NCI-H446 (cell line): ENCODE results near the gene RBM12.
"Not testable (repeated sequence)": the region's sequence is repeated elsewhere in the genome, so short reads cannot be mapped to it uniquely, and the experiment has no call there.

Experiments
- DNase-seq, 2 experiments: peaks; one replicate each; lab custom pipeline; 2025; lab: John Stamatoyannopoulos, UW

RBM12 gene

DNA sequence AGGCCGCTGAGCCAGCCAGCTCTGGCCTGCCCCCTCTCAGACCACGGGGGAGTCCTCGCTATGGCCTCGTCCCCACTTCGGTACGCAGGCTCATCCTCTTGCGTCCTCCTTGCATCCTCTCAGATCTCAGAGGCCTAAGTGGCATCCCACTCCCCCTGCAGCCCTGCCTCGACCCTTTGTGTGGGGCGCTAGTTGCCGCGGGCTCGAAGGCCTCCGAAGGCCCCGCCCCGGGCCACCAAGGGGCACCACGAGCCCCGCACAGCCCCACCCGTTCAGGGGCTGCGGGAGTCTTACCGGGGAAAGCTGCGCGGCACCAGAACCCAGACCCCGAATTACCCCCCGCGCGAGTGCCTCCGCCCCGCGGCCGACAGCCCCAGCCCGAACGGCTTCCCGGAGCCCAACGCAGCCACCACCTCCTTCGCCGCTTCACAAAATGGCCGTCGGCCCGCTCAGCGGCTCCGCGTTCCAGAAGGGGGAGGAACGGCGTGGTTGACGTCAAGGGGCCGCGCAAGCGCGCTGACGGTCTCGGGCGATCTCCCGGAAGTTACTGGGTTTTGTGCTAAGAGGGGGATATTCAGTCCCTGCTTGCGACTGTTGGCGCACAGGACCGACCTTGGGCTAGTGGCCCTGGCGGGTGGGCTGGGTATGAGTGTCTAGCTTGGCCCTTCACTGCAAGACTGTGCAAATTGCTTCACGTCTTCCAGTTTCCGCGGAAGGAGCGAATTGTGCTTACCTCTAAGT, at the start of gene RBM12, which contains the start of gene CPNE1:
Gene RBM12, minus strand, starts transcription at position 435 of the 741 bp plus-strand sequence. CDS start 9,578 bp downstream, outside the sequence.
Gene CPNE1, minus strand, starts transcription at position 435 of the 741 bp plus-strand sequence. CDS start 31,977 bp downstream, outside the sequence.
- DNase-seq, result peak; percentile 91 to 96

GRCh38 chr20:35714127-35714526, 49.4 kb upstream of the RBM12 start:
- no peak for DNase-seq

DNA sequence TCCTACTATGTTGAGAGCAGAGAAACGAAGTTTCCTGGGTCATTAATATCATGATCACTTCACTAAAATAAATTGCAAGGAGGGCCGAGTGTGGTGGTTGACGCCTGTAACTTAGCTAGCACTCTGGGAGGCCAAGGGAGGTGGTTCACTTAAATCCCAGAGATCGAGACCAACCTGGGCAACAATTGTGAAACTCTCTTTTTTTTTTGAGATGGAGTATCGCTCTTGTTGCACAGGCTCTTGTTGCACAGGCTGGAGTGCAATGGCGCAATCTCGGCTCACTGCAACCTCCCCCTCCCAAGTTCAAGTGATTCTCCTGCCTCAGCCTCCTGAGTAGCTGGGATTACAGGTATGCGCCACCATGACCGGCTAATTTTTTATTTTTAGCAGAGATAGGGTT, 48.4 kb upstream of the RBM12 start:
- DNase-seq, result not testable (repeated sequence)

- DNase-seq, result no peak
Measured at GRCh38 chr20:35711588-35712209, 47.0 kb upstream of the RBM12 start.

DNA sequence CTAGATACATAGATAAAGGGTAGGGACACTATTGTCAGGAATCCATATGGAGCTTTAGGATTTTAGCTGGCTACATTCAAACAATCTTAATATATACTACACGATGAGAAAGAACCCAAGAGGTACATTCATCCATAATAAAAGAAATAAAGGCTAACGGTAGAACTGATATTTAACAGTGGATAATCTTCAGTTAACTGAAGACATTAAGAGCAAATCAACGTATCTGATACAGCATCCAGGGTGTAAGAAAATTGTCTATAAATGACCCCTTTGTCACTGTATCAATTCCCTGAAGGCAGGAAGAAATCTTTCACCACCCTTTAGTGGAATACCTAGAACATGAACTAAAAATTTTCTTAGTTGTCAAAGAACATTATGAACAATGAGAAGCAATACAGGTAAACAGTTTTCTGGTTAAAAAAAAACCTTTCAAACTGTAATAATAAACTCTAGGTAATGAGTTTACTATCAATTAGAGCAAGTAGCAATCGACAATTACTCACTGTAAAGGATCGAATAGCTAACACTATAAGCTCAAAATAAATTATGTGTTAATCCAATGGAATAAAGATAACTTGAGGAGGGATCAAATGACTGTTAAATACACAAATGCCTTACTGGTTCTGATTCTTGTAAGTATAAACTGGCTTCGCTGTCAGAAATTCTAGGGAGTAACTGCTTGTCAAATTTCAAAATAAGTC, 46.3 kb upstream of the RBM12 start:
- DNase-seq, result no peak

GRCh38 chr20:35710039-35710438, 45.3 kb upstream of the RBM12 start:
- DNase-seq, result no peak

- no peak for DNase-seq
Measured at GRCh38 chr20:35709259-35709658, 44.6 kb upstream of the RBM12 start.

DNA sequence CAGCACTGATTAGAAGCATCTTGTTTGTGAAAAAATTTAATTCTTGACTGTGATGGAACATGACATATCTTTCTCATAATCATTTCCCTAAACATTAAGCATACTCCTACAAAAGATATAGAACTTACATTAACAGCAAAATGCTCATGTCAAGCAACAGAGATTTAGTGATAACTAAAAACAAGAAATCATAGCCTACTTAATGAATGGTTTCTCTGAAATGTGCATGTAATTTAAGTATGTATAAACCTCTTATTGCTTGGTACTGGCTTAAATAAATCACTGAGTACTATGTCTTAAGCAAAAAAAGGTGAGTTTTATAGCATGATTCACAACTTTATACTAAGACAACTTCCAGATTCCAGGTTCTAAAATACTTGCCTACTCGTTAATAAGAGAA, 43.8 kb upstream of the RBM12 start:
- no peak for DNase-seq

- not testable (repeated sequence) for DNase-seq
Measured at GRCh38 chr20:35706591-35707529, 42.2 kb upstream of the RBM12 start.

GRCh38 chr20:35705894-35706293, 41.2 kb upstream of the RBM12 start:
- DNase-seq, result not testable (repeated sequence)

- DNase-seq, result no peak
Measured at GRCh38 chr20:35704514-35705261, 40.0 kb upstream of the RBM12 start.

- DNase-seq, result no peak
Measured at GRCh38 chr20:35702824-35703695, 38.4 kb upstream of the RBM12 start.

DNA sequence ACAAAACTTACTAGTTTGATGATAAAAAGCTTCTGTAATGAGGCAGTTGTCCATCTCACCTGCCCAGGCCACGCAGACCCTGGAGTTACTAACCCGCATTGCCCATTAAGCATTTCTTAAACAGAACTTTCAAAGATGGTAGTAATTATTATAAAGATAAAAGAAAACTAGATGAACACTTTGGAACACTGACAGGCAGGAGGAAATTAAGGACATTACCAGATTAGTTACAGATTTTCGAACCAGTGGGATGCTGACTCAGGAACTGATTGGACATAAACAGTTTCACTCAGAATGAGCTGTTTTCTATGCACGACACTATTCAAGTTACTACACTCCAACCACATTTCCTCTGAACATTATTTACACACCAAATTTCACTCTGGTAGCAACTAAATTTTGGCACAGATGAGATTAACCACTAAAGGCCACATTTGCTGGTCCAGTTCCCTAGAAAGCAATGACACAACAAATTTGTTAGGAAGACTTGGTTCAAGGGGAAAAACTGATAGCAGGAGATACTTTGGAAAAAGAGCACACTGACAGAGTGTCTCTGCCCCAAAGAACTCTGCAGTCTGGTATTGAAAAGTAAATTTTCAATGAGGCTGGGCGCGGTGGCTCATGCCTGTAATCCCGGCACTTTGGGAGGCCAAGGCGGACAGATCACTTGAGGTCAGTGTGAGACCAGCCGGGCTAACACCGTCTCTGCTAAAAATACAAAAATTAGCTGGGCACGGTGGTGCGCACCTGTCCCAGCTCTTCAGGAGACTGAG, 37.5 kb upstream of the RBM12 start:
- DNase-seq, result no peak

DNA sequence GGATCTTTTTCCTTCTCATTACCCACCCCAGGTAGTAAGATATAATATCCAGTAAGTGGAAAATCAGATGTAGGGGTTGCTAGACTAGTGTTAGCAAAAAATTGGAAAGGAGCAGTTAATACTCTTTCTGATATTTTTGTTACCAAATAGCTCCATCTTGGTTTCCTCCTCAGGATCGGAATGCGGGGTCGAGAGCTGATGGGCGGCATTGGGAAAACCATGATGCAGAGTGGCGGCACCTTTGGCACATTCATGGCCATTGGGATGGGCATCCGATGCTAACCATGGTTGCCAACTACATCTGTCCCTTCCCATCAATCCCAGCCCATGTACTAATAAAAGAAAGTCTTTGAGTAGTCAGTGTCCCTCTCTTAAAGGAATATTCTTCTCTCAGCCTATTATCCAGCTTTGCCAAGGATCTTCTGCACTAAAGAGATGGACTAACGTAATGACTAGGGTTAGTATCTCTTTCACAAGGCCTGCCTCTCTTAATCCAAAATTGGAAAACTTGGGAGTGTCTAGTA, 36.0 kb upstream of the RBM12 start:
- no peak for DNase-seq

DNA sequence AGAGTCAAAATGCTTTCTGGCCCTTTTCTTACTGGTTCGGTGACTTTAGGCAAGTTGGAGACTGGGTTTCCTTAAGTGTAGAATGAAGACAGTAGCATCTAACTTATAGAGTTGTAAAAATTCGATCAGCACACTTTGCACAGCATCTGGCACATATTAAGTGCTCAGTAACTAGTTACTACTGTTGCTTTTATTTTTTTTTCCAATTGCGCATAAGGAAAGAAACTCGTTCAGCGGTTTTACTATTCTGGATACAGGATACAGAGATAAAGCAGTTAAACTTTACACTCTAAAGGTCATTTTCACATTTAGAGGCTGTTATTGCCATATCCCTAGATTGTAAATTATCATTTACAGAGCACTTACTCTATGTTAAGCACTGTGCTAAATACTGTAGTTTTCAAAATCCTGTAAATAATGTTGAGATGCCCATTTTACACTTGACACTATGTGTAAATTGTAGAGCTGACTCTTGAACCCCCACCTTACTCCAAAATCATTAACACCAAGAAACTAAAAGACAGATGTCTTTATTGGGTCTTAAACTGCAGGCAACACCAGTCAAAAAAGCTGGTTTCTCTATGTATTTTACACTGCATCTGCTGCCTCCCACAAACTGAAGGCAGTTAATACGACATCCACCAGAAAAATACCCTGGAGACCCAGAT, 35.4 kb upstream of the RBM12 start:
- DNase-seq, result no peak

DNA sequence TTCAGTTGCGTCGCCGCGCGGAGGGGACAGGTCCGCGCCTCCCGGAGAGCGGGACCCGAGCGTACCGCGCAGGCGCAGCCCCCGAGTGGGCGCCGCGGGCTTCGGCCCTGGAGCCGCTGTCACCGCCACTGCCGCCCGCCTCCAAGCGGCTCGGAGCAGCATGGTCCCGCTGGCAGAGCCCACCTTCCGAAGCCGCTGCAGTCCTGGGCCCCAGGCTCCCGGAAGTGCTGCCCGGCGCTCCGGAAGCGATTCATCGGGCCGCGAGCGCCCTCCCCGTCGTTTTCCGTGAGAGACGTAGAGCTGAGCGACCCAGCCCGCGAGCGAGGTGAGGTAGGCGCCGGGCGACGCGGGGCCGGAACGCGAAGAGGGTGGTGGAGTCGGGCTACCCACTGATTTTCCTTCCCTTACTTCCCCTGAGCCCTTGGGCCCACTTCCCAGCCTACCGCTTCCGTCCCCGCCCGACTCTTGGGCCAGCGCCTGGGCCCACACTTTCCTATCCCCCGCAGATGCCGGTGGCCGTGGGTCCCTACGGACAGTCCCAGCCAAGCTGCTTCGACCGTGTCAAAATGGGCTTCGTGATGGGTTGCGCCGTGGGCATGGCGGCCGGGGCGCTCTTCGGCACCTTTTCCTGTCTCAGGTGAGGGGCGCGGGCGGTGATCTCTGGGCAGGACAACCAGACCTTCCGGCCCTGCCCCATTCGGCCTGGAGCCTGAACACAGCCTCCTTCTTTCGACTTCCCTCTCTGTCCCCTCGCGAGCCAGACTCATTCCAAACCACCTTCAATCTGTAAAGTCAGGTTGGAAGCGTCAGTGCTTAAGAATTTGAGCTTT, 34.6 kb upstream of the RBM12 start, which contains the start of the genes NFS1 and ROMO1:
Gene NFS1, minus strand, starts transcription at position 226 of the 830 bp plus-strand sequence. Its CDS starts 64 bp downstream, at position 162.
Gene ROMO1, plus strand, starts transcription at position 279 of the 830 bp plus-strand sequence. Its CDS starts 228 bp downstream, at position 507.
- DNase-seq, result peak; percentile 74 to 90
